GM12878 (cell line): ENCODE measurements around the gene IFI27L2. TPM values are rescaled to one million over a fixed set of nuclear protein-coding genes. Genes with fewer than 3 reads are reported as not detected.

Experiments
- ATAC-seq: fragments of 200-7000 bp; cut with Tn5 transposase; 3 replicates; pipeline ENCODE4 v1.9.1; 2020; ENCODE audit warnings: mild to moderate bottlenecking, moderate library complexity
- BruUV-seq: library from RNA; stranded (reverse); fragments of 400-500 nt; replicated peaks from 2 replicates; lab custom pipeline; 2021; lab: Mats Ljungman, UMichigan
- CTCF ChIA-PET: fragments of 300-600 bp; sonication (Branson Sonifier 250); formaldehyde crosslinking; extraction: SDS; loops from one replicate; lab custom pipeline; 2021; ENCODE audit warnings: inconsistent platforms; lab: Yijun Ruan, JAX
- POLR2A ChIA-PET: fragments of 350-600 bp; formaldehyde crosslinking; extraction: SDS; loops from one replicate; lab custom pipeline; 2021; ENCODE audit warnings: inconsistent platforms; lab: Charles Lee
- RAD21 ChIA-PET: fragments of 300-600 bp; sonication (Branson Sonifier 250); formaldehyde crosslinking; loops from one replicate; lab custom pipeline; 2023; ENCODE audit warnings: antibody characterized with exemption; ENCODE audit not compliant: unreplicated experiment; lab: Charles Lee
- SMC1A ChIA-PET: fragments of 300-600 bp; sonication (Branson Sonifier 250); formaldehyde crosslinking; loops from one replicate; lab custom pipeline; 2023; ENCODE audit not compliant: unreplicated experiment, uncharacterized antibody; lab: Charles Lee
- DNase-seq: peaks from one replicate; pipeline ENCODE4 v3.0.0-alpha.2; 2011; ENCODE audit warnings: low read depth, low spot score
- FAIRE-seq: peaks from 3 replicates; lab custom pipeline; 2011; peaks lifted over from hg19 to GRCh38; lab: Jason Lieb, UNC
- H2AFZ ChIP-seq: 2 replicates; pipeline ENCODE4 v1.6.0; 2011; ENCODE audit warnings: low read depth, low read length, control low read depth; ENCODE audit not compliant: control insufficient read depth
- H3K27ac ChIP-seq: 2 replicates; pipeline ENCODE4 v1.5.1; 2011; ENCODE audit warnings: control low read depth; ENCODE audit not compliant: control insufficient read depth, insufficient read depth
- H3K27me3 ChIP-seq, 2 experiments: replicated peaks in 1 of 2; 2 replicates each; pipeline versions ENCODE4 v1.6.0 to v1.6.1; 2011; ENCODE audit warnings: low read length in 1 of 2; ENCODE audit not compliant: control insufficient read depth in 2 of 2, insufficient read depth in 2 of 2
- H3K36me3 ChIP-seq, 2 experiments: 2 replicates each; pipeline ENCODE4 v1.5.1; 2011; ENCODE audit warnings: low read length in 1 of 2; ENCODE audit not compliant: control insufficient read depth in 2 of 2, insufficient read depth in 2 of 2
- H3K4me1 ChIP-seq: 2 replicates; pipeline ENCODE4 v1.6.1; 2011; ENCODE audit warnings: mild to moderate bottlenecking, low read length, moderate library complexity, mixed read lengths; ENCODE audit not compliant: control insufficient read depth, insufficient read depth
- H3K4me2 ChIP-seq: 2 replicates; pipeline ENCODE4 v1.6.0; 2011; ENCODE audit warnings: control low read depth; ENCODE audit not compliant: control insufficient read depth, insufficient read depth
- H3K4me3 ChIP-seq: fragments of 200-600 bp; sonication (generic); 2 replicates; pipeline ENCODE4 v1.5.1; 2016
- H3K79me2 ChIP-seq: 2 replicates; pipeline ENCODE4 v1.6.0; 2011; ENCODE audit warnings: low read length; ENCODE audit not compliant: control insufficient read depth, insufficient read depth
- H3K9ac ChIP-seq: 2 replicates; pipeline ENCODE4 v1.8.0; 2011; ENCODE audit warnings: low read length, control low read depth, mixed read lengths; ENCODE audit not compliant: control insufficient read depth, insufficient read depth
- H3K9me3 ChIP-seq: replicated peaks from 3 replicates; pipeline ENCODE4 v1.5.1; 2011; ENCODE audit warnings: mild to moderate bottlenecking, low read length; ENCODE audit not compliant: control insufficient read depth, insufficient read depth
- H4K20me1 ChIP-seq: 2 replicates; pipeline ENCODE4 v1.6.0; 2011; ENCODE audit not compliant: control insufficient read depth, insufficient read depth
- ATF7 ChIP-seq: fragments of 450-650 bp; IDR thresholded peaks from 2 replicates; pipeline ENCODE4 v1.6.1; 2016; ENCODE audit warnings: low read depth, mild to moderate bottlenecking
- BHLHE40 ChIP-seq, 2 experiments: fragments of 450-650 bp in 1 of 2; IDR thresholded peaks; 2 replicates each; pipeline ENCODE4 v1.6.1; 2011 to 2017; ENCODE audit warnings: low read depth in 2 of 2, borderline replicate concordance in 1 of 2, improper control_type of control experiment in 1 of 2, low read length in 1 of 2, mild to moderate bottlenecking in 1 of 2
- CHD2 ChIP-seq: IDR thresholded peaks from 2 replicates; pipeline ENCODE4 v1.6.1; 2011; ENCODE audit warnings: low read depth, low read length, improper control_type of control experiment, borderline replicate concordance
- DPF2 ChIP-seq: fragments of 450-650 bp; IDR thresholded peaks from 2 replicates; pipeline ENCODE4 v1.6.1; 2017; ENCODE audit warnings: mild to moderate bottlenecking
- EP300 ChIP-seq, 2 experiments: fragments of 150-350 bp in 1 of 2; IDR thresholded peaks; 2 replicates each; pipeline ENCODE4 v1.6.1; 2011 to 2012; ENCODE audit warnings: low read depth in 2 of 2, low read length in 2 of 2, borderline replicate concordance in 1 of 2, improper control_type of control experiment in 1 of 2, inconsistent platforms in 1 of 2; ENCODE audit not compliant: control insufficient read depth in 1 of 2
- FOS ChIP-seq: IDR thresholded peaks from 3 replicates; pipeline ENCODE4 v1.6.1; 2011; ENCODE audit warnings: borderline replicate concordance; ENCODE audit not compliant: insufficient read length; ENCODE audit errors: extremely low read depth
- KLF5 ChIP-seq: fragments of 450-650 bp; IDR thresholded peaks from 2 replicates; pipeline ENCODE4 v1.6.1; 2014; ENCODE audit warnings: mild to moderate bottlenecking; ENCODE audit not compliant: partially characterized antibody
- MEF2B ChIP-seq: fragments of 450-650 bp; IDR thresholded peaks from 2 replicates; pipeline ENCODE4 v1.6.1; 2018; ENCODE audit warnings: mild to moderate bottlenecking, moderate library complexity; ENCODE audit not compliant: partially characterized antibody, poor library complexity, severe bottlenecking
- MTA3 ChIP-seq: IDR thresholded peaks from 2 replicates; pipeline ENCODE4 v1.6.1; 2012; ENCODE audit warnings: low read length, inconsistent platforms, borderline replicate concordance
- NFIC ChIP-seq: IDR thresholded peaks from 2 replicates; pipeline ENCODE4 v1.6.1; 2012; ENCODE audit warnings: low read depth, mild to moderate bottlenecking, inconsistent platforms, low read length, moderate library complexity
- SPI1 ChIP-seq: IDR thresholded peaks from 2 replicates; pipeline ENCODE4 v1.6.1; 2011; ENCODE audit warnings: low read depth, mild to moderate bottlenecking, low read length, moderate library complexity, borderline replicate concordance; ENCODE audit not compliant: insufficient read depth
- TAF1 ChIP-seq: IDR thresholded peaks from 2 replicates; pipeline ENCODE4 v1.6.1; 2011; ENCODE audit warnings: mild to moderate bottlenecking, low read depth, low read length, borderline replicate concordance
- TARDBP ChIP-seq: IDR thresholded peaks from 2 replicates; pipeline ENCODE4 v1.6.1; 2016; ENCODE audit warnings: borderline replicate concordance
- TCF7 ChIP-seq: IDR thresholded peaks from 2 replicates; pipeline ENCODE4 v1.6.1; 2014; ENCODE audit warnings: antibody characterized with exemption, borderline replicate concordance
- YY1 ChIP-seq: IDR thresholded peaks from 2 replicates; pipeline ENCODE4 v1.6.1; 2011; ENCODE audit warnings: low read depth, mild to moderate bottlenecking, low read length
- ZBED1 ChIP-seq: IDR thresholded peaks from 2 replicates; pipeline ENCODE4 v1.6.1; 2016; ENCODE audit warnings: borderline replicate concordance
- ZNF274 ChIP-seq: IDR thresholded peaks from one replicate; pipeline ENCODE4 v1.8.0; 2011; ENCODE audit not compliant: insufficient read length, insufficient read depth
- in situ Hi-C: fragments of 300-500 bp; cut with MboI; formaldehyde crosslinking; loops from 9 replicates; pipeline ENCODE4 v1.14.3; 2018; ENCODE audit warnings: mixed read lengths
- intact Hi-C: fragments of 100-400 bp; cut with micrococcal nuclease; formaldehyde crosslinking; loops from one replicate; pipeline ENCODE4 v1.14.2; 2022; ENCODE audit not compliant: unreplicated experiment
- polyA plus RNA-seq, 11 experiments: library from polyadenylated mRNA; depleted of rRNA in 4 of 11; unstranded in 6 of 11; stranded (reverse) in 5 of 11; fragments of >200 nt; fragmentation: Nextera tagmentation in 4 of 11; fragmentation: Illumina TruSeq in 1 of 11; extraction: Ambion mirVana in 4 of 11; extraction: Trizol in 1 of 11; gene quantifications; 1 replicate in 1 of 11; 2 replicates in 10 of 11; pipeline versions ENCODE4 v1.2.1 to v1.2.3, GENCODE V29; 2011 to 2016; ENCODE audit warnings: inconsistent platforms in 2 of 11, missing spikeins in 2 of 11, low read depth in 1 of 11
- total RNA-seq, 4 experiments: library from RNA; depleted of rRNA in 3 of 4; stranded (reverse); fragments of >200 nt in 3 of 4; fragmentation: Illumina TruSeq in 1 of 4; extraction: Trizol in 1 of 4; gene quantifications; 2 replicates each; pipeline versions ENCODE4 v1.2.1 to v1.2.3, GENCODE V29; 2013 to 2021
- TF ChIP-seq, protein P1 (sequence below), 3 experiments: IDR thresholded peaks in 2 of 3; conservative IDR thresholded peaks in 1 of 3; 2 replicates each; pipeline ENCODE4 v1.5.1; 2011; ENCODE audit warnings: low read depth in 3 of 3, low read length in 3 of 3, mild to moderate bottlenecking in 3 of 3, control low read depth in 2 of 3, moderate library complexity in 2 of 3, inconsistent platforms in 1 of 3, mixed read lengths in 1 of 3; ENCODE audit not compliant: control insufficient read depth in 2 of 3, insufficient read depth in 1 of 3; ENCODE audit errors: extremely low read depth in 1 of 3
- TF ChIP-seq, protein P2 (sequence below): IDR thresholded peaks from 2 replicates; pipeline ENCODE4 v1.6.1; 2011; ENCODE audit warnings: mild to moderate bottlenecking, low read depth, low read length, moderate library complexity; ENCODE audit not compliant: insufficient replicate concordance
- TF ChIP-seq, protein P3 (sequence below): fragments of 450-650 bp; IDR thresholded peaks from 2 replicates; pipeline ENCODE4 v1.6.1; 2017; ENCODE audit warnings: borderline replicate concordance

IFI27L2 gene
- total and polyA plus RNA-seq, 10 of the 15 experiments (the other 5 are each of a cell fraction or from before 2014, with no cell fraction given) = 26.6 to 134 (median 60.3) TPM

DNA sequence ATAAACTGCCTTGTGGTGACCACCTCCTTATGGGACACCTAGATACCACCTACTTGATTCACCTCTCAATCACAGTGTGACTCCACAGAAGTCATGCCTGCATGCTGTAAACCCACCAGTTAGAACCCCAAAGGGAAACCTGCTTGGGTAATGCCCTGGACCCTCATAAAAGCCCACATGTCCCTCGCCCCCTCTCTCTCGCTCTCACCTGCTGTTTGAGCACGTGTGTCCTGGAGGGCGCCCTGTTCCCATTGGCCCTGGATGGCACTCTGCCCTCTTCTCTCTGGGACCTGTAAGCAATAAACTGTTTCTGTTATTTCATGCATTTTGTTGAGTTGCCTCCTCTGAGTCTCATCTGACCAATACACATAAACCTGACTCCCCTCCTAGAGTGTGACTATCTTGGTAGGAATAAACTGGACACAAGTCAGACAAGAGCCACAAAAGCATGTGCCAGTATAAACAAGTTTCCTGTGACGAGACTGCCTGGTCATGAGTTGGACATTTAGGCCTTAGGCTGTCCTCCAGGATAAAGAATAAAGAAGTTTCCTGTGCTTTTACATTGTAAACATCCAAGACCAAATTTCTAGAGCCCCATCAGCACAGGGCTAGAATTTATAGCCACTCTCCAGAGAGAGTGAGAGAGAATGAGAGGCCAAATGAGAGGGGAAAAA, 8.6 kb downstream of the IFI27L2 start (continued):
- TF ChIP-seq, protein P1, sequence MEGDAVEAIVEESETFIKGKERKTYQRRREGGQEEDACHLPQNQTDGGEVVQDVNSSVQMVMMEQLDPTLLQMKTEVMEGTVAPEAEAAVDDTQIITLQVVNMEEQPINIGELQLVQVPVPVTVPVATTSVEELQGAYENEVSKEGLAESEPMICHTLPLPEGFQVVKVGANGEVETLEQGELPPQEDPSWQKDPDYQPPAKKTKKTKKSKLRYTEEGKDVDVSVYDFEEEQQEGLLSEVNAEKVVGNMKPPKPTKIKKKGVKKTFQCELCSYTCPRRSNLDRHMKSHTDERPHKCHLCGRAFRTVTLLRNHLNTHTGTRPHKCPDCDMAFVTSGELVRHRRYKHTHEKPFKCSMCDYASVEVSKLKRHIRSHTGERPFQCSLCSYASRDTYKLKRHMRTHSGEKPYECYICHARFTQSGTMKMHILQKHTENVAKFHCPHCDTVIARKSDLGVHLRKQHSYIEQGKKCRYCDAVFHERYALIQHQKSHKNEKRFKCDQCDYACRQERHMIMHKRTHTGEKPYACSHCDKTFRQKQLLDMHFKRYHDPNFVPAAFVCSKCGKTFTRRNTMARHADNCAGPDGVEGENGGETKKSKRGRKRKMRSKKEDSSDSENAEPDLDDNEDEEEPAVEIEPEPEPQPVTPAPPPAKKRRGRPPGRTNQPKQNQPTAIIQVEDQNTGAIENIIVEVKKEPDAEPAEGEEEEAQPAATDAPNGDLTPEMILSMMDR (IDR thresholded peaks at IDR 0.05 in 2 of 3, conservative IDR thresholded peaks at IDR 0.05 in 1 of 3; ENCODE audit: control insufficient read depth in 2 of 3, extremely low read depth in 1 of 3, insufficient read depth in 1 of 3, low read depth in 3 of 3, low read length in 3 of 3) = no peak
- TF ChIP-seq ATF7 (no peak), DPF2 (no peak), MEF2B (no peak), TAF1 (no peak)

DNA sequence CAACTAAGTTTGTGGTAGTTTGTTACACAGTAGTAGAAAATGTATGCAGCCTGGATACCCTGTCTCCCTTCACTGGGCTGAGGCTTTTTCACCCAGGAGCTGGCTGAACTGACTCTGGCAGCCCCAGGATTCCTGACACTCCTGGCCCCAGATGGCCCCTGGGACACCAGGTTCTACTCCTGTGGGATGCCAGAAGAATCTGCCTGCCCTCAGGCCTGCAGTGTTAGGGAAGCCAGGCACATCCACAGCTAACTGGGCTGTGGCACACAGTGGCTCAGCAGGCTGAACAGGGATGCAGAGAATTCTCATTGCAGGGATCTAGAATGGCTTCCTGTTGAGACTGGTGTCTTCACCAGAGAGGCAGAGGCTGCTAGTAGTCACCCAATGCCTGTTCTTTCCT, 10.3 kb downstream of the IFI27L2 start:
- Histone ChIP-seq H3K79me2 (no peaks in the 10 kb centered on the region), H3K4me3 (no peak overlapping the region), H3K36me3 (no peaks in the 10 kb centered on the region), H3K27me3 (peaks cover 0 to 5% of the 10 kb centered on the region in 2 experiments; a peak in 3 of 4 replicates), H2AFZ (no peak overlapping the region), H3K9ac (no peak overlapping the region), H3K9me3 (no peaks in the 10 kb centered on the region; the same call in 2 of the 3 replicates), H3K4me1 (no peaks in the 10 kb centered on the region), H3K27ac (no peak overlapping the region), H4K20me1 (no peaks in the 10 kb centered on the region), H3K4me2 (no peak overlapping the region)
- BruUV-seq = no TSS peak
- in situ Hi-C loops (no loop called here), intact Hi-C loops (no loop called here)
- ChIA-PET SMC1A (no interaction called here), RAD21 (no interaction called here), CTCF (no interaction called here), POLR2A (no interaction called here)
- no peak for DNase-seq
- no peak for ATAC-seq
- no peak for FAIRE-seq
- TF ChIP-seq SPI1 (no peak), YY1 (no peak), ZBED1 (no peak), NFIC (no peak), CHD2 (no peak), ZNF274 (no peak), TARDBP (no peak), KLF5 (no peak), EP300 (IDR thresholded peaks at IDR 0.05; ENCODE audit: borderline replicate concordance in 1 of 2, control insufficient read depth in 1 of 2, low read depth in 2 of 2, low read length in 2 of 2) (no peak), FOS (no peak), MTA3 (no peak), BHLHE40 (IDR thresholded peaks at IDR 0.05; ENCODE audit: borderline replicate concordance in 1 of 2, low read depth in 2 of 2, low read length in 1 of 2) (no peak), TCF7 (no peak)
- TF ChIP-seq, protein P2, sequence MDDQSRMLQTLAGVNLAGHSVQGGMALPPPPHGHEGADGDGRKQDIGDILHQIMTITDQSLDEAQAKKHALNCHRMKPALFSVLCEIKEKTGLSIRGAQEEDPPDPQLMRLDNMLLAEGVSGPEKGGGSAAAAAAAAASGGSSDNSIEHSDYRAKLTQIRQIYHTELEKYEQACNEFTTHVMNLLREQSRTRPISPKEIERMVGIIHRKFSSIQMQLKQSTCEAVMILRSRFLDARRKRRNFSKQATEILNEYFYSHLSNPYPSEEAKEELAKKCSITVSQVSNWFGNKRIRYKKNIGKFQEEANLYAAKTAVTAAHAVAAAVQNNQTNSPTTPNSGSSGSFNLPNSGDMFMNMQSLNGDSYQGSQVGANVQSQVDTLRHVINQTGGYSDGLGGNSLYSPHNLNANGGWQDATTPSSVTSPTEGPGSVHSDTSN = no peak
- TF ChIP-seq, protein P3, sequence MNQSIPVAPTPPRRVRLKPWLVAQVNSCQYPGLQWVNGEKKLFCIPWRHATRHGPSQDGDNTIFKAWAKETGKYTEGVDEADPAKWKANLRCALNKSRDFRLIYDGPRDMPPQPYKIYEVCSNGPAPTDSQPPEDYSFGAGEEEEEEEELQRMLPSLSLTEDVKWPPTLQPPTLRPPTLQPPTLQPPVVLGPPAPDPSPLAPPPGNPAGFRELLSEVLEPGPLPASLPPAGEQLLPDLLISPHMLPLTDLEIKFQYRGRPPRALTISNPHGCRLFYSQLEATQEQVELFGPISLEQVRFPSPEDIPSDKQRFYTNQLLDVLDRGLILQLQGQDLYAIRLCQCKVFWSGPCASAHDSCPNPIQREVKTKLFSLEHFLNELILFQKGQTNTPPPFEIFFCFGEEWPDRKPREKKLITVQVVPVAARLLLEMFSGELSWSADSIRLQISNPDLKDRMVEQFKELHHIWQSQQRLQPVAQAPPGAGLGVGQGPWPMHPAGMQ = no peak
